ENCODE data around the gene PDE4A.
A peak's percentile ranks its signal among the peaks of the same experiment; 100 is the strongest.
"Not testable (repeated sequence)": the region's sequence is repeated elsewhere in the genome, so short reads cannot be mapped to it uniquely, and the experiment has no call there.

PDE4A gene

GRCh38 chr19:10420444-10421239, at the start of gene PDE4A:
Gene PDE4A (plus strand): TSS chr19:10420538. CDS start chr19:10420765, 227 bp downstream.
- peak; percentile 69 for DNase-seq (ENCODE audit: low spot score)
- in situ Hi-C loops (cut with MboI; ENCODE audit: low sequenced_read_pairs, unreplicated experiment) = no loop called here
- TF ChIP-seq CTCF (IDR thresholded peaks at IDR 0.05; ENCODE audit: borderline replicate concordance, control extremely low read depth, extremely low read depth, insufficient read depth, missing control alignments) = peak; percentile 77

GRCh38 chr19:10372690-10373089, 47.6 kb upstream of the PDE4A start:
- no peak for TF ChIP-seq CTCF (IDR thresholded peaks at IDR 0.05; ENCODE audit: borderline replicate concordance, control extremely low read depth, extremely low read depth, insufficient read depth, missing control alignments)
- DNase-seq (ENCODE audit: low spot score) = no peak
- in situ Hi-C loops (cut with MboI; ENCODE audit: low sequenced_read_pairs, unreplicated experiment) = no loop called here

GRCh38 chr19:10374931-10375330, 45.4 kb upstream of the PDE4A start:
- DNase-seq (ENCODE audit: low spot score) = no peak
- in situ Hi-C loops (cut with MboI; ENCODE audit: low sequenced_read_pairs, unreplicated experiment) = loop anchor here (25.0 kb wide), 1 partner anchor 438 kb away; the partner anchor contains the start of gene OLFM2
- TF ChIP-seq CTCF (IDR thresholded peaks at IDR 0.05; ENCODE audit: borderline replicate concordance, control extremely low read depth, extremely low read depth, insufficient read depth, missing control alignments) = no peak

GRCh38 chr19:10377140-10377640, 43.1 kb upstream of the PDE4A start:
- in situ Hi-C loops (cut with MboI; ENCODE audit: low sequenced_read_pairs, unreplicated experiment) = loop anchor here (25.0 kb wide), 1 partner anchor 440 kb away; the partner anchor contains the start of gene OLFM2
- not testable (repeated sequence) for DNase-seq (ENCODE audit: low spot score)

- in situ Hi-C loops (cut with MboI; ENCODE audit: low sequenced_read_pairs, unreplicated experiment) = loop anchor here (25.0 kb wide), 1 partner anchor 441 kb away; the partner anchor contains the start of gene OLFM2
- TF ChIP-seq CTCF (IDR thresholded peaks at IDR 0.05; ENCODE audit: borderline replicate concordance, control extremely low read depth, extremely low read depth, insufficient read depth, missing control alignments) = no peak
- DNase-seq (ENCODE audit: low spot score) = no peak
Observed at GRCh38 chr19:10378124-10378523, 42.2 kb upstream of the PDE4A start.

GRCh38 chr19:10379880-10380312, 40.4 kb upstream of the PDE4A start:
- in situ Hi-C loops (cut with MboI; ENCODE audit: low sequenced_read_pairs, unreplicated experiment) = loop anchor here (25.0 kb wide), 1 partner anchor 443 kb away; the partner anchor contains the start of gene OLFM2
- no peak for DNase-seq (ENCODE audit: low spot score)
- no peak for TF ChIP-seq CTCF (IDR thresholded peaks at IDR 0.05; ENCODE audit: borderline replicate concordance, control extremely low read depth, extremely low read depth, insufficient read depth, missing control alignments)
